Neural crest cell (in vitro differentiated cells): ENCODE data around the gene UBR2. TPM values are rescaled to one million over a fixed set of nuclear protein-coding genes. Genes with fewer than 3 reads are reported as not detected.

Source experiments
- DNase-seq: peaks from one replicate; pipeline ENCODE4 v3.0.0; 2021; ENCODE audit warnings: low read depth, mixed read lengths, low spot score
- H3K27ac Mint-ChIP-seq: one replicate; pipeline ENCODE4 v1.8.0; 2021; ENCODE audit warnings: mild to moderate bottlenecking, mixed read lengths; ENCODE audit not compliant: unreplicated experiment
- H3K27me3 Mint-ChIP-seq: 2 replicates; pipeline ENCODE4 v1.8.0; 2021; ENCODE audit warnings: low read depth, mild to moderate bottlenecking, mixed read lengths
- H3K36me3 Mint-ChIP-seq: 2 replicates; pipeline ENCODE4 v1.8.0; 2021; ENCODE audit warnings: low read depth, mild to moderate bottlenecking, mixed read lengths
- H3K4me1 Mint-ChIP-seq: 2 replicates; pipeline ENCODE4 v1.8.0; 2021; ENCODE audit warnings: mixed read lengths
- H3K4me3 Mint-ChIP-seq: one replicate; pipeline ENCODE4 v1.8.0; 2021; ENCODE audit warnings: mild to moderate bottlenecking, mixed read lengths
- H3K9me3 Mint-ChIP-seq: 2 replicates; pipeline ENCODE4 v1.8.0; 2021; ENCODE audit warnings: mixed read lengths
- total RNA-seq: library from RNA; stranded (reverse); gene quantifications from 2 replicates; pipeline ENCODE4 v1.2.1, GENCODE V29; 2021
- TF ChIP-seq, protein P1 (sequence below): fragments of 200-600 bp; sonication (generic); conservative IDR thresholded peaks from 2 replicates; pipeline ENCODE4 v1.5.0; 2021; ENCODE audit warnings: antibody characterized with exemption, mild to moderate bottlenecking

UBR2 gene
- total RNA-seq, 1 donor from 2014 or later, result 22.3 TPM

DNA sequence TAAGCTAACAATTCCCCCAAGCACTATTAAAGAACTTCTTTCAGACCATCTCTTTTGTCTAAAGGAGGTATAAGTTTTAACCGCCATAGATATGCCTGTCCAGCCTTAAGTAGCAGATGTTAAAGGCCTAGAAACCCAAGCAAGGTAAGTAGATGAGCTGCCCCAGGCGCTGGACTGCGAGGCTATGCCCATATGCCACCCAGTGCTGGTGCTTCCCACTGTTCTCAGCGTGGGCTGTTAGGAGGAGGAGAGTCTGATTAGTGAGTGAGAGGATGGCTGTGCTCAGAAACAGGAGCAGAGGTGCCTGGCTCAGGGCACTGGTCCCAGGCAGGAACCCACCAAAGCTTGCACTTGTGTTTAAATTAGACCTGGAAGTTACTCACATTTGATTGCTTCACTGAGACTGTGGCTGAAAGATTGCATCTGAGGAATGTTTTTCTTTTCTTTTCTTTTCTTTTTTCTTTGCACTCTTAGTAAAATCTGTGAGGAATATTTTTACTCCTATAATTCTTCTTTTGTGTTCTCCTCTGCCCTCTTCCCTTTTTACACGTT is 126.4 kb downstream of the UBR2 start:
- H3K4me3 Mint-ChIP-seq, result no peak overlapping the region
- no peak for DNase-seq
- H3K4me1 Mint-ChIP-seq, result no peaks in the 10 kb centered on the region
- peaks cover 22% of the 10 kb centered on the region for H3K36me3 Mint-ChIP-seq
- TF ChIP-seq, protein P1, sequence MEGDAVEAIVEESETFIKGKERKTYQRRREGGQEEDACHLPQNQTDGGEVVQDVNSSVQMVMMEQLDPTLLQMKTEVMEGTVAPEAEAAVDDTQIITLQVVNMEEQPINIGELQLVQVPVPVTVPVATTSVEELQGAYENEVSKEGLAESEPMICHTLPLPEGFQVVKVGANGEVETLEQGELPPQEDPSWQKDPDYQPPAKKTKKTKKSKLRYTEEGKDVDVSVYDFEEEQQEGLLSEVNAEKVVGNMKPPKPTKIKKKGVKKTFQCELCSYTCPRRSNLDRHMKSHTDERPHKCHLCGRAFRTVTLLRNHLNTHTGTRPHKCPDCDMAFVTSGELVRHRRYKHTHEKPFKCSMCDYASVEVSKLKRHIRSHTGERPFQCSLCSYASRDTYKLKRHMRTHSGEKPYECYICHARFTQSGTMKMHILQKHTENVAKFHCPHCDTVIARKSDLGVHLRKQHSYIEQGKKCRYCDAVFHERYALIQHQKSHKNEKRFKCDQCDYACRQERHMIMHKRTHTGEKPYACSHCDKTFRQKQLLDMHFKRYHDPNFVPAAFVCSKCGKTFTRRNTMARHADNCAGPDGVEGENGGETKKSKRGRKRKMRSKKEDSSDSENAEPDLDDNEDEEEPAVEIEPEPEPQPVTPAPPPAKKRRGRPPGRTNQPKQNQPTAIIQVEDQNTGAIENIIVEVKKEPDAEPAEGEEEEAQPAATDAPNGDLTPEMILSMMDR, result no peak
- no peaks in the 10 kb centered on the region for H3K9me3 Mint-ChIP-seq
- H3K27me3 Mint-ChIP-seq, result no peaks in the 10 kb centered on the region
- H3K27ac Mint-ChIP-seq, result no peak overlapping the region

DNA sequence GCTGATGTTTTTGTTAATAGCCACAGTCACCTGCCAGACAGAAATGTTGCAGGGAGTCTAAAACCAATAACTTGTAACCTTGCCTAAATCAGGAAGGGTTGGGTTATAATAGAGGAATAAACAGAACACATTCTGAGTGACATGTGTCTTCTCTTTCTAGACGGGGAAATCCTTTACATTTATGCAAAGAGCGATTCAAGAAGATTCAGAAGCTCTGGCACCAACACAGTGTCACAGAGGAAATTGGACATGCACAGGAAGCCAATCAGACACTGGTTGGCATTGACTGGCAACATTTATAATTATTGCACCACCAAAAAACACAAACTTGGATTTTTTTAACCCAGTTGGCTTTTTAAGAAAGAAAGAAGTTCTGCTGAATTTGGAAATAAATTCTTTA is 127.0 kb downstream of the UBR2 start:
- no peak overlapping the region for H3K4me3 Mint-ChIP-seq
- no peak for DNase-seq
- H3K36me3 Mint-ChIP-seq, result peaks cover 20% of the 10 kb centered on the region
- no peak overlapping the region for H3K27ac Mint-ChIP-seq
- TF ChIP-seq, protein P1, result no peak
- no peaks in the 10 kb centered on the region for H3K27me3 Mint-ChIP-seq
- H3K4me1 Mint-ChIP-seq, result no peaks in the 10 kb centered on the region
- H3K9me3 Mint-ChIP-seq, result no peaks in the 10 kb centered on the region

DNA sequence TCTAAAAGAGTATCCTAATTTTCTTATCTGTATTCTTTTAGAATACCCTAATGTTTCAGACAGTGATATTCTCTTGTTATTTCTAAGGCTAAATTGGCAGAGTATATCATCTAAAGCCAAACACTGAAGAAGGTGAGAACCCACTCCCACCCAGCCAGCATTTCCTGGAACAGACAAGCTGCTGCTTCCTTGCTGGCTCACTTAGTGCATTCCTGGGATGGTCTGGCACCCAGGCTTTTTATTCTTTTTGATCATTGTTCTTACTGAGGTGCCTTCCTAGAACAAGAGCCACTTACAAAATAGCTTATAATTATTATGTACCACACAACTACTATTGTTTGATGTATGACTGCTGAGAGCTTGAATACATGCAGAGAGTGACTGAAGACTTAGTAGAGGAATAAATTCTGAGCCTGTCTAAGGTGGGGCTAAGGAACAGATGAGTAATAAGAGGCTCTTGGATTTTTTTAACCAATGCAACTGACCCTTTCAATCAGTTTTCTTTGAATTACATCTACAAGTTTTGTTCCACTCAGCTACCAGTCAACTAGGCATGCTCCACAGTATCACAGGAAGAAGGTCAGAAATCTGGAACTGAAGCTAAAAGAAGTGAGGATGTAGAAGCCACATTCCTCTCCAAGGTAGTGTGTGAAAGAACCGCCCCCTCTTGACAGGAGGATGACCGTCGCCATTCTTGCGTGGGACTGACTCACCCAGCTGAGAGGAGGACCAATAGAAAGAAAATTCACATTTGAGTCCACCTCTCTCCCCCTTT is 128.5 kb downstream of the UBR2 start:
- no peak for DNase-seq
- Mint-ChIP-seq H3K4me3 (no peak overlapping the region), H3K36me3 (peaks cover 14% of the 10 kb centered on the region), H3K4me1 (no peaks in the 10 kb centered on the region), H3K9me3 (no peaks in the 10 kb centered on the region), H3K27ac (no peak overlapping the region), H3K27me3 (no peaks in the 10 kb centered on the region)
- TF ChIP-seq, protein P1, result no peak

DNA sequence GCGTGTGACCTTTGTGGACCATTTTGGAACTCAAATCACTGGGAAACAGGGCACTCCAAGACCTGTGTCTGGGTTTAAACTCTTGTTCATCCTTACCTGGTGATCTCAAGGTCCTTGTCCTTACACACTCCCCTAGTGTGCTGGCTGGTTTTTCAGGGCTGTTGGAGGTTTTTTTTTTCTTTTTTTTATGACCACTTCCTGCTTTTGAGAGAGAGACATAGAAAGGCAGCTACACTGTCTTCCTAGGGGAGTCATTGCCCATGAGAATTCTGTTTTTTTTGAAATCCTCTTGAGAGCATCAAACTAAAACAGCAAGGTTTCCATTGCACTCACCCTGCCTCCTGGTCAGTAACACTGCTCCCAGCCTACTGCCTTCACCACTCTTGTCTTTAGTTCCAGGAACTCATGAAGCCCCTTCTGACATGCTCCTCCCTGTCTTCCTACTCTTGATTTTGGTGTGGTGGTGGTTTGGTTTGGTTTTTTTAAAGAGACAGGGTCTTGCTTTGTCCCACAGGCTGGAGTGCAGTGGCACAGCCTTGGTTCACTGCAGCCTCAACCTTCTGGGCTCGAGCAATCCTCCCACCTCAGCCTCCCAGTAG is 130.0 kb downstream of the UBR2 start:
- Mint-ChIP-seq H3K4me3 (no peak overlapping the region), H3K4me1 (no peaks in the 10 kb centered on the region), H3K27me3 (no peaks in the 10 kb centered on the region), H3K9me3 (no peaks in the 10 kb centered on the region), H3K36me3 (peaks cover 4% of the 10 kb centered on the region), H3K27ac (peak overlapping the region; percentile 38)
- DNase-seq, result no peak
- TF ChIP-seq, protein P1, result no peak

DNA sequence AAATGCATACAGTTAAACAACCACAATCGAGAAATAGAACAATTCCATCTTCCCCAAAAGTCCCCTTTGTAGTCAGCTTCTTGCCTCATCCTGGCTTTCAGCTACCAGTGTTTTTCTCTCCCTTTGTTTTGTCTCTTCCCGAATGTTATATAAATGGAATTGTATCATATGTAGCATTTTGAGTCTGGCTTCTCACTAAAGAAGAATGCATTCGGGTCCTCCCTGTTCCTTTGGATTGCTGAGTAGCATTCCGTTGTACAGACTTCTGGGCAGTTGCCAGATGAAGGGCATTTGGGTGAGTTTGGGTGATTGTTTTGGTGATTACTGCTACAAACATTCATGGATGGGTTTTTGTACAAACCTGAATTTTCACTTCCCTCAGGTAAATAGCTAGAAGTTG is 130.8 kb downstream of the UBR2 start:
- Mint-ChIP-seq H3K9me3 (no peaks in the 10 kb centered on the region), H3K4me1 (no peaks in the 10 kb centered on the region), H3K27ac (no peak overlapping the region), H3K4me3 (no peak overlapping the region), H3K36me3 (peaks cover 2% of the 10 kb centered on the region), H3K27me3 (no peaks in the 10 kb centered on the region)
- DNase-seq, result no peak
- TF ChIP-seq, protein P1, result no peak
